ENCODE measurements around the gene CMTM5.

The CMTM5 gene

GRCh38 chr14:23398348-23398747 lies 21.5 kb downstream of the CMTM5 start:
- TF ChIP-seq SIN3A (IDR thresholded peaks at IDR 0.05; ENCODE audit: borderline replicate concordance, insufficient read depth, low read length) (no peak), POLR2AphosphoS5 (IDR thresholded peaks at IDR 0.05; ENCODE audit: low read depth, low read length) (no peak), TAF1 (IDR thresholded peaks at IDR 0.05; ENCODE audit: borderline replicate concordance, insufficient read depth, low read length) (no peak), FOXP2 (optimal IDR thresholded peaks at IDR 0.05; ENCODE audit: borderline replicate concordance, extremely low read depth, extremely low read length, insufficient read depth) (no peak)
- TF ChIP-seq, protein P1, sequence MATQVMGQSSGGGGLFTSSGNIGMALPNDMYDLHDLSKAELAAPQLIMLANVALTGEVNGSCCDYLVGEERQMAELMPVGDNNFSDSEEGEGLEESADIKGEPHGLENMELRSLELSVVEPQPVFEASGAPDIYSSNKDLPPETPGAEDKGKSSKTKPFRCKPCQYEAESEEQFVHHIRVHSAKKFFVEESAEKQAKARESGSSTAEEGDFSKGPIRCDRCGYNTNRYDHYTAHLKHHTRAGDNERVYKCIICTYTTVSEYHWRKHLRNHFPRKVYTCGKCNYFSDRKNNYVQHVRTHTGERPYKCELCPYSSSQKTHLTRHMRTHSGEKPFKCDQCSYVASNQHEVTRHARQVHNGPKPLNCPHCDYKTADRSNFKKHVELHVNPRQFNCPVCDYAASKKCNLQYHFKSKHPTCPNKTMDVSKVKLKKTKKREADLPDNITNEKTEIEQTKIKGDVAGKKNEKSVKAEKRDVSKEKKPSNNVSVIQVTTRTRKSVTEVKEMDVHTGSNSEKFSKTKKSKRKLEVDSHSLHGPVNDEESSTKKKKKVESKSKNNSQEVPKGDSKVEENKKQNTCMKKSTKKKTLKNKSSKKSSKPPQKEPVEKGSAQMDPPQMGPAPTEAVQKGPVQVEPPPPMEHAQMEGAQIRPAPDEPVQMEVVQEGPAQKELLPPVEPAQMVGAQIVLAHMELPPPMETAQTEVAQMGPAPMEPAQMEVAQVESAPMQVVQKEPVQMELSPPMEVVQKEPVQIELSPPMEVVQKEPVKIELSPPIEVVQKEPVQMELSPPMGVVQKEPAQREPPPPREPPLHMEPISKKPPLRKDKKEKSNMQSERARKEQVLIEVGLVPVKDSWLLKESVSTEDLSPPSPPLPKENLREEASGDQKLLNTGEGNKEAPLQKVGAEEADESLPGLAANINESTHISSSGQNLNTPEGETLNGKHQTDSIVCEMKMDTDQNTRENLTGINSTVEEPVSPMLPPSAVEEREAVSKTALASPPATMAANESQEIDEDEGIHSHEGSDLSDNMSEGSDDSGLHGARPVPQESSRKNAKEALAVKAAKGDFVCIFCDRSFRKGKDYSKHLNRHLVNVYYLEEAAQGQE (IDR thresholded peaks at IDR 0.05; ENCODE audit: insufficient read depth in 1 of 2, low read depth in 2 of 2, low read length in 2 of 2) = no peak

DNA sequence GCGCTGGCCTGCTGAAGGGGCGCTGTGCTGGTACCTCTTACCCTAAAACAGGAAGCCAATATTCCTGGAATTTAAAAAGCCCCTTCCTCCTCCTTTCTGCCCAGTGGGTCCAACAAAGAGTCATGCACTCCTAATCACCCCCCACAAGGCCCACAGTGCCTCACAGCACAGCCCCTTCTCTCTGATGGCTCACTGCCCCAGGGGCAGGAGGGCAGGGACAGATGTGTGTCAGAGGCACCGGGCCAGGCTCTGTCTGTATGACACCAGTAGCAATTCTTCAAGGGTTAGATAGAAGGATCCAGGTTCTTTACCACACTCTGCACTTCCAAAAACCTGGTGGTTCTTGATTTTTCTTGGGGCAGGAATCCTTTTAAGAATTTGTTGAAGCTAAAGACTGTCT lies 22.3 kb downstream of the CMTM5 start:
- no peak for TF ChIP-seq SIN3A (IDR thresholded peaks at IDR 0.05; ENCODE audit: borderline replicate concordance, insufficient read depth, low read length)
- TF ChIP-seq TAF1 (IDR thresholded peaks at IDR 0.05; ENCODE audit: borderline replicate concordance, insufficient read depth, low read length) = no peak
- no peak for TF ChIP-seq FOXP2 (optimal IDR thresholded peaks at IDR 0.05; ENCODE audit: borderline replicate concordance, extremely low read depth, extremely low read length, insufficient read depth)
- TF ChIP-seq, protein P1 (IDR thresholded peaks at IDR 0.05; ENCODE audit: insufficient read depth in 1 of 2, low read depth in 2 of 2, low read length in 2 of 2) = no peak
- TF ChIP-seq POLR2AphosphoS5 (IDR thresholded peaks at IDR 0.05; ENCODE audit: low read depth, low read length) = no peak

DNA sequence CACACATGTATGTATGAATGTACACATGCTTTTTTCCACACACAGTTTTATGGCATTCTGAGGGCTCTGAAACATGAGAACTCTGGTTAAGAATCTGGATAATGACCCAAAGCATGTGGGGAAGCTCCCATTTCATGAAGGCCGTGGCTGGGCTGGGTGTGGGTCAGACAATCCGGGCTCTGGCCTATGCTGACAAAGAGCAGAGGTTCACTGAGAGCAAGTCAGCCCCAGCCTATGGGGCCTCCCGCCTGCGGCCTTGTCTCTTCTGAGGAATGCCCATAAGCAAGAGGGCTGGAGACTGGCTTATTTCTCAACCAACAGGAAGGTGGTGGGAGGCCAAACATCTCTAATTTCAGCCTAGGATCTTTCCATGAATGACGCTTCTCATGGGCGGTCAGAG lies 22.7 kb downstream of the CMTM5 start:
- TF ChIP-seq TAF1 (IDR thresholded peaks at IDR 0.05; ENCODE audit: borderline replicate concordance, insufficient read depth, low read length) = no peak
- no peak for TF ChIP-seq FOXP2 (optimal IDR thresholded peaks at IDR 0.05; ENCODE audit: borderline replicate concordance, extremely low read depth, extremely low read length, insufficient read depth)
- TF ChIP-seq SIN3A (IDR thresholded peaks at IDR 0.05; ENCODE audit: borderline replicate concordance, insufficient read depth, low read length) = no peak
- TF ChIP-seq, protein P1 (IDR thresholded peaks at IDR 0.05; ENCODE audit: insufficient read depth in 1 of 2, low read depth in 2 of 2, low read length in 2 of 2) = no peak
- TF ChIP-seq POLR2AphosphoS5 (IDR thresholded peaks at IDR 0.05; ENCODE audit: low read depth, low read length) = no peak

GRCh38 chr14:23401291-23401690 lies 24.4 kb downstream of the CMTM5 start:
- no peak for TF ChIP-seq FOXP2 (optimal IDR thresholded peaks at IDR 0.05; ENCODE audit: borderline replicate concordance, extremely low read depth, extremely low read length, insufficient read depth)
- TF ChIP-seq, protein P1 (IDR thresholded peaks at IDR 0.05; ENCODE audit: insufficient read depth in 1 of 2, low read depth in 2 of 2, low read length in 2 of 2) = no peak
- no peak for TF ChIP-seq SIN3A (IDR thresholded peaks at IDR 0.05; ENCODE audit: borderline replicate concordance, insufficient read depth, low read length)
- no peak for TF ChIP-seq POLR2AphosphoS5 (IDR thresholded peaks at IDR 0.05; ENCODE audit: low read depth, low read length)
- TF ChIP-seq TAF1 (IDR thresholded peaks at IDR 0.05; ENCODE audit: borderline replicate concordance, insufficient read depth, low read length) = no peak

Measured in PFSK-1 (cell line).